Measurements from ENCODE around the gene CYP26B1. TPM values are rescaled to one million over a fixed set of nuclear protein-coding genes. Genes with fewer than 3 reads are reported as not detected.

Gene CYP26B1
- total and polyA plus RNA-seq, 4 donors, result 0.47 to 1.8 (median 0.65) TPM

- H3K27ac ChIP-seq (ENCODE audit: low read depth in 1 of 2, low read length in 2 of 2), result no peak overlapping the region
- no peak overlapping the region for H3K9ac ChIP-seq (ENCODE audit: low read depth in 1 of 2, low read length in 2 of 2)
- no peak overlapping the region for H3K4me3 ChIP-seq (ENCODE audit: low read depth in 1 of 3, low read length in 3 of 3)
- 76% methylated on average over 21 of the region's 21 CpGs for WGBS
- no peaks in the 10 kb centered on the region for H3K4me1 ChIP-seq (ENCODE audit: control insufficient read depth in 4 of 4, insufficient read depth in 4 of 4, low read length in 3 of 4)
- DNase-seq (ENCODE audit: low spot score), result peak; percentile 19
- no peaks in the 10 kb centered on the region for H3K9me3 ChIP-seq (ENCODE audit: control insufficient read depth in 4 of 4, low read length in 3 of 4)
- no peak for TF ChIP-seq FOXA2 (IDR thresholded peaks at IDR 0.05)
- no peak for TF ChIP-seq RXRA (IDR thresholded peaks at IDR 0.05)
- no peaks in the 10 kb centered on the region for H3K36me3 ChIP-seq (ENCODE audit: control insufficient read depth in 4 of 4, insufficient read depth in 3 of 4, low read depth in 1 of 4, low read length in 3 of 4)
- no peaks in the 10 kb centered on the region for H3K27me3 ChIP-seq (ENCODE audit: control insufficient read depth in 4 of 4, insufficient read depth in 4 of 4, low read length in 3 of 4)
Measured at GRCh38 chr2:72104821-72105588, 42.7 kb downstream of the CYP26B1 start.

DNA sequence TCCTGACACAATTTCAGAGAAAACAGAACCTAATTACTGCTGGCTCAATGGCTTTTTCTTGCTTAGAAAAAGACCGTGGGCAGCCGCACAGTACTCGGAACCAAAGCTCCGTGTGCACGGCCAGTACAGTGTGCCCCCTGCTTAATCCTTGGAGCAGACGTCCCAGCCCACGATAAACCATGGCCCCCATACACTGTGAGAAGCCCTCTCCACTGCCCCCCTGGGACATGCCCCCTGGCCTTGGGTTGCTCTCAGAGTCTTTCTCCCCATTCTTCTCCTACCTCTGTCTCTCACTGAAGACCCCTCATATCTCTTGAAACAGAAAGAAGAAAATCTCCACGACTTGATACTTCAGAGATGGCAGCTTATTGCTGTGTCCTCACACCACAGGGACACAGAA is 44.0 kb downstream of the CYP26B1 start:
- peaks cover 0 to 4% (median 0%) of the 10 kb centered on the region in 4 donors for H3K27me3 ChIP-seq (ENCODE audit: control insufficient read depth in 4 of 4, insufficient read depth in 4 of 4, low read length in 3 of 4)
- no peaks in the 10 kb centered on the region for H3K4me1 ChIP-seq (ENCODE audit: control insufficient read depth in 4 of 4, insufficient read depth in 4 of 4, low read length in 3 of 4)
- no peak for TF ChIP-seq RXRA (IDR thresholded peaks at IDR 0.05)
- no peaks in the 10 kb centered on the region for H3K9me3 ChIP-seq (ENCODE audit: control insufficient read depth in 4 of 4, low read length in 3 of 4)
- H3K9ac ChIP-seq (ENCODE audit: low read depth in 1 of 2, low read length in 2 of 2), result no peak overlapping the region
- 91% methylated on average over 8 of the region's 8 CpGs for WGBS
- no peak overlapping the region for H3K27ac ChIP-seq (ENCODE audit: low read depth in 1 of 2, low read length in 2 of 2)
- peak; percentile 9 for DNase-seq (ENCODE audit: low spot score)
- no peaks in the 10 kb centered on the region for H3K36me3 ChIP-seq (ENCODE audit: control insufficient read depth in 4 of 4, insufficient read depth in 3 of 4, low read depth in 1 of 4, low read length in 3 of 4)
- no peak overlapping the region for H3K4me3 ChIP-seq (ENCODE audit: low read depth in 1 of 3, low read length in 3 of 3)

DNA sequence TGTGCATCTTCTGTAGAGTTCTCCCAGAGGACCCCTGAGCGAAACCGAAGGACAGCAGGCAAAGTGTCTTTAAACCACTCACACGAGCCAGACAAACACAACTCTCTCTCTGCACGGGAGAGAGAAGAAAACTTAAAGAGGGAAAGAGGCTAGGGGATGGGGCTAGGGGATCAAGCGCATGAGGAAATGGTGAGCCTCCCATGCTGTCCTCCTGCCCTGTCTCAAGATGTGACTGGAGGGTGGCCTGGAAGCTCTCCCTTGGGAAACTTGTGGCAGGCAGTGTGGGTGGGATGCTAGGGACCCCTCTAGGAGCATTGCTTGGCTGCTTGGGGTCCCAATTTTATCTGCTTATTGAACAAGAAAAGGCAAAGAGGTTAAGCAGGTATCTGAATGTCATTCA is 44.5 kb downstream of the CYP26B1 start:
- DNase-seq (ENCODE audit: low spot score), result no peak
- Histone ChIP-seq H3K27ac (ENCODE audit: low read depth in 1 of 2, low read length in 2 of 2) (no peak overlapping the region), H3K27me3 (ENCODE audit: control insufficient read depth in 4 of 4, insufficient read depth in 4 of 4, low read length in 3 of 4) (peaks cover 0 to 4% (median 0%) of the 10 kb centered on the region in 4 donors), H3K9me3 (ENCODE audit: control insufficient read depth in 4 of 4, low read length in 3 of 4) (no peaks in the 10 kb centered on the region), H3K36me3 (ENCODE audit: control insufficient read depth in 4 of 4, insufficient read depth in 3 of 4, low read depth in 1 of 4, low read length in 3 of 4) (no peaks in the 10 kb centered on the region), H3K4me1 (ENCODE audit: control insufficient read depth in 4 of 4, insufficient read depth in 4 of 4, low read length in 3 of 4) (no peaks in the 10 kb centered on the region), H3K9ac (ENCODE audit: low read depth in 1 of 2, low read length in 2 of 2) (no peak overlapping the region), H3K4me3 (ENCODE audit: low read depth in 1 of 3, low read length in 3 of 3) (no peak overlapping the region)
- WGBS, result 71% methylated on average over 5 of the region's 5 CpGs
- TF ChIP-seq TAF1 (conservative IDR thresholded peaks at IDR 0.05), result no peak
- no peak for TF ChIP-seq HNF4A (conservative IDR thresholded peaks at IDR 0.05)
- TF ChIP-seq FOXA1 (IDR thresholded peaks at IDR 0.05), result no peak
- no peak for TF ChIP-seq HNF4G (IDR thresholded peaks at IDR 0.05)
- no peak for TF ChIP-seq YY1 (IDR thresholded peaks at IDR 0.05)
- no peak for TF ChIP-seq ATF3 (IDR thresholded peaks at IDR 0.05)
- TF ChIP-seq CTCF (IDR thresholded peaks at IDR 0.05; ENCODE audit: low read depth, low read length, missing input control), result no peak
- TF ChIP-seq RAD21 (IDR thresholded peaks at IDR 0.05), result no peak
- no peak for TF ChIP-seq EGR1 (IDR thresholded peaks at IDR 0.05; ENCODE audit: low read depth in 2 of 2)
- no peak for TF ChIP-seq GABPA (IDR thresholded peaks at IDR 0.05 in 1 of 2, conservative IDR thresholded peaks at IDR 0.05 in 1 of 2)
- no peak for TF ChIP-seq MAX (IDR thresholded peaks at IDR 0.05)
- no peak for TF ChIP-seq FOXA2 (IDR thresholded peaks at IDR 0.05)
- no peak for TF ChIP-seq SP1 (IDR thresholded peaks at IDR 0.05)
- no peak for TF ChIP-seq REST (IDR thresholded peaks at IDR 0.05)
- TF ChIP-seq JUND (IDR thresholded peaks at IDR 0.05), result no peak
- TF ChIP-seq NR2F2 (IDR thresholded peaks at IDR 0.05), result no peak
- no peak for TF ChIP-seq RXRA (IDR thresholded peaks at IDR 0.05)

Data from liver (tissue), 9 donors.